Choroid plexus epithelial cell (primary cell): Measurements from ENCODE around the gene IDH1.
"Not testable (repeated sequence)": the region's sequence is repeated elsewhere in the genome, so short reads cannot be mapped to it uniquely, and the experiment has no call there.

Source experiments
- DNase-seq: peaks from one replicate; pipeline ENCODE4 v3.0.0-alpha.2; 2010; ENCODE audit warnings: low read depth
- H3K4me3 ChIP-seq: 2 replicates; pipeline ENCODE4 v1.5.1; 2011; ENCODE audit warnings: low read depth, mild to moderate bottlenecking, control low read depth, low read length, moderate library complexity
- TF ChIP-seq, protein P1 (sequence below): conservative IDR thresholded peaks from 2 replicates; pipeline ENCODE4 v1.5.1; 2011; ENCODE audit warnings: low read depth, mild to moderate bottlenecking, control low read depth, inconsistent platforms, low read length, moderate library complexity

The IDH1 gene

GRCh38 chr2:208235860-208236259 is 19.0 kb downstream of the IDH1 start:
- H3K4me3 ChIP-seq: no peak overlapping the region
- TF ChIP-seq, protein P1, sequence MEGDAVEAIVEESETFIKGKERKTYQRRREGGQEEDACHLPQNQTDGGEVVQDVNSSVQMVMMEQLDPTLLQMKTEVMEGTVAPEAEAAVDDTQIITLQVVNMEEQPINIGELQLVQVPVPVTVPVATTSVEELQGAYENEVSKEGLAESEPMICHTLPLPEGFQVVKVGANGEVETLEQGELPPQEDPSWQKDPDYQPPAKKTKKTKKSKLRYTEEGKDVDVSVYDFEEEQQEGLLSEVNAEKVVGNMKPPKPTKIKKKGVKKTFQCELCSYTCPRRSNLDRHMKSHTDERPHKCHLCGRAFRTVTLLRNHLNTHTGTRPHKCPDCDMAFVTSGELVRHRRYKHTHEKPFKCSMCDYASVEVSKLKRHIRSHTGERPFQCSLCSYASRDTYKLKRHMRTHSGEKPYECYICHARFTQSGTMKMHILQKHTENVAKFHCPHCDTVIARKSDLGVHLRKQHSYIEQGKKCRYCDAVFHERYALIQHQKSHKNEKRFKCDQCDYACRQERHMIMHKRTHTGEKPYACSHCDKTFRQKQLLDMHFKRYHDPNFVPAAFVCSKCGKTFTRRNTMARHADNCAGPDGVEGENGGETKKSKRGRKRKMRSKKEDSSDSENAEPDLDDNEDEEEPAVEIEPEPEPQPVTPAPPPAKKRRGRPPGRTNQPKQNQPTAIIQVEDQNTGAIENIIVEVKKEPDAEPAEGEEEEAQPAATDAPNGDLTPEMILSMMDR: no peak
- no peak for DNase-seq

GRCh38 chr2:208234786-208235185 is 20.1 kb downstream of the IDH1 start:
- H3K4me3 ChIP-seq: no peak overlapping the region
- TF ChIP-seq, protein P1: no peak
- DNase-seq: no peak

DNA sequence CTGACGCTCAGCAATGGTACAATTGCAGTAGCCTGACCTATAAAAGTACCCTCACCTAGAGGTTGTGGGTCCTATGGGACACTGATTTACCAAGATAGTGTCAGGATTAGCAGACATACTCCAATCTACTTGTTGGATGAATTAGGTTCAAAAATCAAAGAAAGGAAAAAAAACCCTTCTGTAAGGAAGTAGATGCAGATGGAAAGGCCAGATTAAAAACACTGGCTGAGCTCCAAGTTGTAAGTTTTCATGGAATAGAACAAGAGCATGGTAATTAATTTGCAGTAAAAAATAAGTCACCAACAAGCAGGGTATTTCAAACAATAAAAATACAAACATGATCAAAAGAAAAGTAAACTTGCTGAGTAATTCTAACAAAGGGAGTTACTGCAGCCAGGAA is 26.4 kb downstream of the IDH1 start:
- TF ChIP-seq, protein P1: no peak
- no peak overlapping the region for H3K4me3 ChIP-seq
- DNase-seq: no peak

DNA sequence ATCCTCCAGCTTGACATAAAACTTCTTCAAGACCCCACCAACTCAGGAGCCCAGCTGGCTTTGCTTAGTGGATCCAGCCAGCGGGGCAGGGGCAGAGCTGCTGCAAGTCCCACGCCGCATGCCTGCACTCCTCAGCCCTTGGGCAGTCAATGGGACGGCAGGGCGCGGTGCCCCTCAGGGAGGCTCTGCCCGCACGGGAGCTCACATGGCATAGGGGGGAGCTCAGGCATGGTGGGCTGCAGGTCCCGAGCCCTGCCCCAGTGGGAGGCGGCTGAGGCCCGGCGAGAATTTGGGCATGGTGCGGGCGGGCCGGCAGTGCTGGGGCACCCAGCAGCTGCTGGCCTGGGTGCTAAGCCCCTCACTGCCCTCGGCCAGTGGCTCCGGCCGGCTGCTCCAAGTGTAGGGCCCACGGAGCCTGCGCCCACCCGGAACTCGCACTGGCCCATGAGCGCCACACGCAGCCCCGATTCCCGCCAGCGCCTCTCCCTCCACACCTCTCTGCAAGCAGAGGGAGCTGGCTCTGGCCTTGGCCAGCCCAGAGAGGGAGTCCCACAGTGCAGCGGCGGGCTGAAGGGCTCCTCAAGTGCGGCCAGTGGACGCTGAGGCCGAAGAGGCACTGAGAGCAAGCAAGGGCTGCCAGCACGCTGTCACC is 27.2 kb downstream of the IDH1 start:
- H3K4me3 ChIP-seq: no peak overlapping the region
- no peak for DNase-seq
- TF ChIP-seq, protein P1: no peak

- DNase-seq: peak; percentile 6
- TF ChIP-seq, protein P1: no peak
- H3K4me3 ChIP-seq: no peak overlapping the region
Measured at GRCh38 chr2:208224802-208225201, 30.1 kb downstream of the IDH1 start.

DNA sequence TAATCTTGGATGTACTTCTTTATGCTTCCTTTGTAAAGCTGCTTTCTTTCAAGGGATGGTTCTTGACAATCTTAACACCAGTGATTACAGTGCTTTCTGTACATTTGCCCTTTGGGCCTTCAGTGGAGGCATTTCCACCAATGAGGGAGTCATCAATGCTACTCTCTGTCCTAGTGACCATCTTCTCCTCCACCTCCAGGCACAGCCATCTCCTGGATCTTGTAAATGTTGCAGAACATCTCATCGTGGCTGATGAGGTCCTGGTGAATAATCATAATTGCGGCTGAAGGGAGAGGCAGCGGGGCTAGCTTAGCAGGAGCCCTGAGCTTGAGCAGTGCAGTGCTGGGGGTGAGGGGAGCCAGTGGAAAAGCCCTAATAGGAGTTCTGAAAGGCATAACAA is 32.5 kb downstream of the IDH1 start:
- TF ChIP-seq, protein P1: no peak
- H3K4me3 ChIP-seq: no peak overlapping the region
- DNase-seq: peak; percentile 13

DNA sequence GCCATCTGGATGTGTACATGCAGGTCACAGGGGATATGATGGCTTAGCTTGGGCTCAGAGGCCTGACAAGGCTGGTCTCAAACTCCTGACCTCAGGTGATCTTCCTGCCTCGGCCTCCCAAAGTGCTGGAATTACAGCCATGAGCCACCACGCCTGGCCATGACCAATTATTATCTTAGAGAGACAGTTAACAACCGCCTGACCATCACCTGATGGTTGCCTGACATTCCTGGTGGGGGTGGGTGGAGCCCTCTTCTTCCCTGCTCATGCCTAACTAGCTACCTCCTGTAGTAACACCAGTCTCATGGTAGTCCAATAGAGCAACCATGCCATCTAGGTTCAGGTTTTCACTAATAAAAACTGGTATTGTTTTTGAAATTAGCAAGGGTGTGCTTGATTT is 33.0 kb downstream of the IDH1 start:
- not testable (repeated sequence) for H3K4me3 ChIP-seq, DNase-seq
